Measurements from ENCODE around the gene MXI1. TPM values are rescaled to one million over a fixed set of nuclear protein-coding genes. Genes with fewer than 3 reads are reported as not detected.

The MXI1 gene
- polyA plus RNA-seq, 1 experiment: 17.1 TPM

- H3K27me3 ChIP-seq (ENCODE audit: control insufficient read depth, insufficient read depth, low read length): no peaks in the 10 kb centered on the region
- H3K36me3 ChIP-seq (ENCODE audit: control insufficient read depth, insufficient read depth, low read length): no peaks in the 10 kb centered on the region
- POLR2A ChIA-PET: no interaction called here
- H3K4me3 ChIP-seq (ENCODE audit: low read depth, low read length): no peak overlapping the region
- DNase-seq (ENCODE audit: low read depth): no peak
- CTCF ChIA-PET: interaction anchor here (0.6 to 8.3 kb wide), 8 partner anchors 47 to 407 kb away, joined by 3 to 116 read pairs (median 6); no protein-coding TSS in a partner anchor
- no peak for TF ChIP-seq CTCF (IDR thresholded peaks at IDR 0.05; ENCODE audit: insufficient read depth, low read depth, low read length)
Observed at GRCh38 chr10:110307805-110308204, 100.4 kb downstream of the MXI1 start.

- no peak overlapping the region for H3K4me3 ChIP-seq (ENCODE audit: low read depth, low read length)
- no peaks in the 10 kb centered on the region for H3K27me3 ChIP-seq (ENCODE audit: control insufficient read depth, insufficient read depth, low read length)
- H3K36me3 ChIP-seq (ENCODE audit: control insufficient read depth, insufficient read depth, low read length): no peaks in the 10 kb centered on the region
- CTCF ChIA-PET: interaction anchor here (0.7 to 8.3 kb wide), 12 partner anchors 26 to 608 kb away, joined by 3 to 116 read pairs (median 4); partner anchors contain the start of gene BBIP1
- no peak for DNase-seq (ENCODE audit: low read depth)
- POLR2A ChIA-PET: interaction anchor here (0.7 kb wide), 1 partner anchor 241 kb away, joined by 3 read pairs; no protein-coding TSS in a partner anchor
- TF ChIP-seq CTCF (IDR thresholded peaks at IDR 0.05; ENCODE audit: insufficient read depth, low read depth, low read length): no peak
Observed at GRCh38 chr10:110310741-110311140, 103.3 kb downstream of the MXI1 start.

GRCh38 chr10:110311357-110311949, 104.0 kb downstream of the MXI1 start:
- ChIA-PET CTCF (interaction anchor here (0.6 to 8.3 kb wide), 10 partner anchors 42 to 288 kb away, joined by 3 to 116 read pairs (median 4); no protein-coding TSS in a partner anchor), POLR2A (interaction anchor here (0.7 kb wide), 1 partner anchor 240 kb away, joined by 3 read pairs; no protein-coding TSS in a partner anchor)
- DNase-seq (ENCODE audit: low read depth): no peak
- no peak overlapping the region for H3K4me3 ChIP-seq (ENCODE audit: low read depth, low read length)
- H3K27me3 ChIP-seq (ENCODE audit: control insufficient read depth, insufficient read depth, low read length): no peaks in the 10 kb centered on the region
- peak; percentile 71 for TF ChIP-seq CTCF (IDR thresholded peaks at IDR 0.05; ENCODE audit: insufficient read depth, low read depth, low read length)
- H3K36me3 ChIP-seq (ENCODE audit: control insufficient read depth, insufficient read depth, low read length): no peaks in the 10 kb centered on the region

- no peaks in the 10 kb centered on the region for H3K27me3 ChIP-seq (ENCODE audit: control insufficient read depth, insufficient read depth, low read length)
- POLR2A ChIA-PET: interaction anchor here (0.5 kb wide), 2 partner anchors 237 to 347 kb away, joined by 3 read pairs; no protein-coding TSS in a partner anchor
- no peaks in the 10 kb centered on the region for H3K36me3 ChIP-seq (ENCODE audit: control insufficient read depth, insufficient read depth, low read length)
- H3K4me3 ChIP-seq (ENCODE audit: low read depth, low read length): no peak overlapping the region
- no peak for TF ChIP-seq CTCF (IDR thresholded peaks at IDR 0.05; ENCODE audit: insufficient read depth, low read depth, low read length)
- DNase-seq (ENCODE audit: low read depth): no peak
- CTCF ChIA-PET: interaction anchor here (0.6 to 2.1 kb wide), 11 partner anchors 13 to 272 kb away, joined by 3 to 12 read pairs (median 4); no protein-coding TSS in a partner anchor
Observed at GRCh38 chr10:110312206-110312605, 104.8 kb downstream of the MXI1 start.

GRCh38 chr10:110313674-110314073, 106.3 kb downstream of the MXI1 start:
- TF ChIP-seq CTCF (IDR thresholded peaks at IDR 0.05; ENCODE audit: insufficient read depth, low read depth, low read length): no peak
- CTCF ChIA-PET: interaction anchor here (0.8 to 2.6 kb wide), 7 partner anchors 11 to 237 kb away, joined by 3 to 12 read pairs (median 5); no protein-coding TSS in a partner anchor
- POLR2A ChIA-PET: no interaction called here
- DNase-seq (ENCODE audit: low read depth): no peak
- Histone ChIP-seq H3K4me3 (ENCODE audit: low read depth, low read length) (no peak overlapping the region), H3K36me3 (ENCODE audit: control insufficient read depth, insufficient read depth, low read length) (no peaks in the 10 kb centered on the region), H3K27me3 (ENCODE audit: control insufficient read depth, insufficient read depth, low read length) (no peaks in the 10 kb centered on the region)
